Measurements from ENCODE around the gene PAM.
A peak's percentile ranks its signal among the peaks of the same experiment; 100 is the strongest.
"Not testable (repeated sequence)": the region's sequence is repeated elsewhere in the genome, so short reads cannot be mapped to it uniquely, and the experiment has no call there.

Gene PAM

GRCh38 chr5:103006921-103007320 lies 251.8 kb downstream of the PAM start:
- no peak for DNase-seq

GRCh38 chr5:103010168-103010567 lies 255.1 kb downstream of the PAM start:
- no peak for DNase-seq

DNA sequence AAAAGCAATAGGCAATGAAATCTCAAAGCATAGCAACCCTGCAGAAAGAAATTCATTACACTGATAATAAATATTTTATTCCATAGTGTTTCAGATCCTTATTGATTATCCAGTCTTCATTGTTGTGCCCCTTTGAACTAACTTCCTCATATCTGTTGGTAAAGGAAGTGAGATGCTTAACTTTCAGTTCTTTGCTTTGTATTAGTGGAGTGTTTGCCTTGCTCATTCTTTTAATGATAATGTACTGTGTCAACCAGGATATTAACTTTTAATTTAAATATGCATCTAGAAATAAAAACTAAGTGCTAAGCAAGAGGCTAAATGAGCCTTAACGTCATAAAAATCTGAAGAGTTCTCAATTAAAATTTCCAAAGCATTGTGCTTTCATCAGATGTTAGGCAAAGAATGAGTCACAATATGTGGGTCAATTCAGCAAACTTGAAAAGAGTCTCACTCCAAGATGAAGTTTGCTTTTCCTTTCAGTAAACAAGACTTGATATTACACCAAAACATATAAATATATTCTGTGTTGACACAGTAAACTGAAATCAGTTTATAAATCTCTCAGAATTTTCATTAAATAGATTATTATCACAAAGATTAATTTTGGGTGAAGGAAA lies 258.9 kb downstream of the PAM start:
- DNase-seq, result no peak

DNA sequence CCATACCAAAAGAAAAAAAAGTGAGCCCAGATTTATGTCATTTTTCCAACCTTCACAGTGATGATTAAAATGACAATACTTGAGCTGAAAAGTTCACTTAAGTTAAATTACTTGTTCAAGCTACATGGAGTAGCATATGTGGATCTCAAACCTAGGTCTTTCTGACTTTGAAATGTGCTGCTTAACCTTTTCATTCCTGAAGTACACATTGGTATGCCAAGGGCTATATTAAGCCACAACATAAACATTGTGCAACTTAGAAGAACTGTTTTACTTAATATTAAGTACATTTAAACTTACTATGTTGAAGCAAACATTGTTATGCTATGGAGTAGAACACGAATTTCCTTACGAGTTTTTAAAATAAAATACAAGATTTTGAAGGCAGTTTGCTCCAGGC lies 259.9 kb downstream of the PAM start:
- no peak for DNase-seq

DNA sequence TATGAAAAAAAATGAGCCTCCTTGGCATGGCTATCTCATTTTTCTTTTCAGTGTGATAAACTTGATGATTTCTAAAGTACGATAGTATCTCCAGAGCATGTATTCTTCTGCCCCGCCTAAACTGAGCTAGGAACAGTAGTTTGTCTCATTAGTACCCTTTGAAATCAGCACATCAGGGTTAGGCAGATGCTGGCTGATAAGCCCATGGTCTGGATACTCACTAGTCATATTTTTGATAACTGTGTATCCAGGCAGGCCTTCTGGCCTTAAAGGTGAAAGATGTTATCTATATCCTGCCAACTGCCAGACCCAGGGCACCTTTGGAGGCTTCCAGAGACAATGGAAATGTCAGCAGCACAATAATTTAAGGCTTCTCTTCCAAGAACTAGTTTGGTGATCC lies 261.1 kb downstream of the PAM start:
- DNase-seq, result no peak

DNA sequence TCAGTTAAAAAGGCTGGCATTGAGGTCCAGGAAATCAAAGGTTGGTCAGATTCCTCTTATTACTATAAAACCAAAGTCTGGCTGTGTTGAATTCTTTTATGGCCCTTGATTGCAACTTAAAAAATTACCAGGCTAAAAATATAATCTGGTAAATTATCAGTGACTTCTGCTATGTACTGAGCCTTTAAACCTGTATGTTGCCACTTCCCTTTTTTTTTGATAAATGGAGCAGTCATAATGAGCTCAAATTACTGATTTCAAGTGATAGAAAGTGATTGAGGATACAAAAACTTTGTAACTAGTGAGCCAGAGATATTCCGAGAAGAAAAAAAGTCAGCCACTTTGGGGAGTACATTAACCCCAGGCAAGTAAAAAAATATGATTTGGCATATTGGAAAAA lies 264.7 kb downstream of the PAM start:
- DNase-seq, result no peak

DNA sequence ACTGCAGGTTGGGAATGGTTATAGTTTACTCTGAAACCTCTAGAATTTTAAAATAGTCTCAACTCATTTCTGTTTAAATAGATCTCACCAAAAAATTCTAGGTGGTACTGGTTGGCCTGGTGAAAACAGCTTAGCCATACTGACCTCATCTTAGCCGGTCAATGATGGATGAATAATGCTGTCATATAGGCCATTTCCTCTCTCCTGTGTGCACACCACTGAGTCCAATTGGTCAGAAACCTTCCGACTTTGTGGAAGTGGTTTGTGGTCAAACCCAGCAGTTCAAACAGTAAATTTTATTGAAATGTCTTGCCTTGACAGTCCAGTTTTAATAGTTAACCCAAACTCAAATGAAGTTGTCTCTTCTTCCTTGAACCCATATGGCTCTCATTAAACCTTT lies 266.2 kb downstream of the PAM start:
- DNase-seq, result no peak

- DNase-seq, result no peak
Measured at GRCh38 chr5:103027267-103027666, 272.2 kb downstream of the PAM start.

- no peak for DNase-seq
Measured at GRCh38 chr5:103031607-103032006, 276.5 kb downstream of the PAM start.

DNA sequence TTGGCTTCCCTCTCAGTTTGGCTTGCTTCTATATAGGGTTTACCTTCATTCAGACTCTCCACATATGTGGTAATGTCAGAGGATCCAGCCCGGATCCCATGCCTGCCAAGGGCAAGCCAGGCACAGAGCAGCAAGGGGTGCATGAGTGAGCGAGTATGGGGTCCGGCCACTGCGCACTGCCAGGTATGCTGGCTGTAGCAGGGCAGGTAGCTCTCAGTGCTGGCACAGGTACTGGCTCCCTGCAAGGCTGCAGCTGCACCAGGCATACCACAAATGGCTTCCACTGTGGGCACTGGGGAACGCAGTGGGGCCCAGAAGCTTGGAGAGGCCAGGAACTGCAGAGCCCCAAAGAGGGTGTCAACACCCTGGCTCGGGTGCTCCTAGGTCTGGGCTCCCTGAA lies 278.6 kb downstream of the PAM start:
- no peak for DNase-seq

- DNase-seq, result no peak
Measured at GRCh38 chr5:103034662-103035392, 279.7 kb downstream of the PAM start.

GRCh38 chr5:103035701-103036100 lies 280.6 kb downstream of the PAM start:
- no peak for DNase-seq

- DNase-seq, result no peak
Measured at GRCh38 chr5:103036601-103037000, 281.5 kb downstream of the PAM start.

GRCh38 chr5:103037673-103038455 lies 282.8 kb downstream of the PAM start:
- no peak for DNase-seq

DNA sequence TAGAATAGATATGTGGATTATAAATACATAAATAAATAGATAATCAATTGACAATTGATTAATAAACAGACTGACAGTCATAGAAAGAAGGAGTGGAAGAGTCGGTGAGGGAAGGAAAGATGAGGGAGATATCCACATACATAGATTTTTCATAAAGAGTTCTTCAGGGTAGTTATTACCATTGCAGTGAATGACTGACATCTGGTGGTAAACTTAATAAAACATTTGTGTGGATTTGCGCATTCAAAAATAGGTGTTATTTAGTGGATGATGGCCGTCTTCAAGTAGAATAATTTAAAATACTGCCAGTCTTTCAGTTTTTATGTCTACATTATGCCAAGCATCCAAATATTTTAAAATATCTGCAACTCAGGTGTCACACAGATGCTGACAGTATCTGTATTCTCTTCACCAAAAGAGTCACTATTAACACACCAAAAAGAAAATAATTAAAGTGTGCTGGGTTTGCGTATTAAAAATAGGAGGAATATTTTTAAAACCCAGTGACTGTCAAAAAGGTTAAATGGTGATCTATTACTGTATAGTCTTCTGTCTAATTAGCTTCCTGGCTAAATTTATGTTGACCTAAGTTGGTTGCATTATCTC lies 286.1 kb downstream of the PAM start:
- peak; percentile 71 for DNase-seq

DNA sequence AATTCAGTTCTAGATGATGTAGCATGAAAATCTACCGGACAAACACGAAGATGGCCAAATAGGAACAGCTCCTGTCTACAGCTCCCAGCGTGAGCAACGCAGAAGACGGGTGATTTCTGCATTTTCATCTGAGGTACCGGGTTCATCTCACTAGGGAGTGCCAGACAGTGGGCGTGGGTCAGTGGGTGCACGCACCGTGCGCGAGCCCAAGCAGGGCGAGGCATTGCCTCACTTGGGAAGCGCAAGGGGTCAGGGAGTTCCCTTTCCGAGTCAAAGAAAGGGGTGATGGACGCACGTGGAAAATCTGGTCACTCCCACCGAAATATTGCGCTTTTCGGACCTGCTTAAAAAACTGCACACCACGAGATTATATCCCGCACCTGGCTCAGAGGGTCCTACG lies 291.6 kb downstream of the PAM start:
- not testable (repeated sequence) for DNase-seq

- DNase-seq, result no peak
Measured at GRCh38 chr5:103057208-103058130, 302.4 kb downstream of the PAM start.

GRCh38 chr5:103059525-103059924 lies 304.4 kb downstream of the PAM start:
- DNase-seq, result no peak

DNA sequence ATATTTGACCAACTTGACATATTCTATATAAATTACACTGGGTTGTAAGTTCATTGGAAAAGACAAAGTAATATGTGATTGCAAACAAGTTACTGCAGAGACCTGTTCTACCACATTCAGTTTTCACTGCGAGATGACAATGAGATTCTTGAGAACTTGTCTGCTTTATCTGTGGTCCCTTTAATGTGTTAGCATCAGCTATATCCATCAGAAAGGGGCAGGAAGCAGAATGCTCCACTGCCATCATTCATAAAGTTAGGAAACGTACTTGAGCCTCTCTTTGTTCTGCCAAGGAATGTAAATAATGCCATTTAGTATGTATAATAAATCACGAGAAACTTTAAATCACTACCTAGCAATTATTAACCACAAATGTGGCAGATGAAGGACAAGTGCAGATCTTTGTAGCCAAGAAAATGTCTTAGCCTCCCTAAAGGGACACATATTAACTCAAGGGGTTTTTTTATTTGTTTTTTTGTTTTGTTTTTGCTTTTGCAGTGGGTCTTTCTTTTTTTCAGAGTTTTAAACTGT lies 305.4 kb downstream of the PAM start:
- no peak for DNase-seq

DNA sequence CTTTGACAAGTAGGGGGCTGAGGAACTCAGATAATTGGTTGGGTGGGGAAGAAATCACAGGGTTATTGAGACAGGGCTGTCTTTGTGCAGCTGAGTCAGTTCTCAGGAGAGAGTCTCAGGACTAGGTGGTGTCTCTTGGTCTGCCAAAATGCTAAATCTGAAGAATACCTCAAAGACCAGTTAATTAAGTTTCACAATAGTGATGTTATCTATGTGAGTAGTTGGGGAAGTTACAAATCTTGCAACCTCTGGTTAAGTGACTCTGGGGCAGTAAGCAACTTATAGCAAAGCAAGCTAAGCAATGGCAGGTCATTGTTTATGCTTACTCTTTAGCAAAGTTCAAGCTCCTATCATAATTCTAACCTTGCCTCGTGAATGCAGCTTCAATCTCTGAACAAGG lies 311.2 kb downstream of the PAM start:
- DNase-seq, result no peak

- not testable (repeated sequence) for DNase-seq
Measured at GRCh38 chr5:103073500-103073899, 318.4 kb downstream of the PAM start.

- DNase-seq, result no peak
Measured at GRCh38 chr5:103075442-103075841, 320.3 kb downstream of the PAM start.
